ENCODE measurements around the gene FNDC8.

The FNDC8 gene

DNA sequence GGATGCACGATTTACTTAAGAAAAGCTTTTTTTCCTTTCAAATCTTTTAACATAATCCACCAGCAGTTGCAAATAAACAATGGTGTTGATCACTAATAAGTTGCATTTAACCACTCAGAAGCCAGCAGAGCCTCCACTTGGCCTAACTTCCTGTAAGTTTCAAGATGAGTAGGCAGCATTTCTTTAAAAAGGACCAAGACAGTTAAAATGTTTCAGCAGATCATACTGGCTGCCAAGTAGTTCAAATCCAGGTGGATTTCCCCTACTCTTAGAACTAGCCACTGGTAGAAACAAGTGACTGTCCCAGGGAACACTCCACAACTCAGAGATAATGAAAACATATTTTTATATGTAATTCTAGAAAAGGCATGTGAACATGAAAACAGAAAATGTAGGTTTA lies 40.9 kb upstream of the FNDC8 start:
- no peaks in the 10 kb centered on the region for H3F3A ChIP-seq (ENCODE audit: control insufficient read depth, insufficient read depth)
- H3K4me1 ChIP-seq (ENCODE audit: control insufficient read depth, low read length): peaks cover 32% of the 10 kb centered on the region
- H3K27ac ChIP-seq (ENCODE audit: low read depth, low read length): no peak overlapping the region
- no peak for TF ChIP-seq EZH2phosphoT487 (IDR thresholded peaks at IDR 0.05; ENCODE audit: borderline replicate concordance, low read length)
- TF ChIP-seq, protein P1, sequence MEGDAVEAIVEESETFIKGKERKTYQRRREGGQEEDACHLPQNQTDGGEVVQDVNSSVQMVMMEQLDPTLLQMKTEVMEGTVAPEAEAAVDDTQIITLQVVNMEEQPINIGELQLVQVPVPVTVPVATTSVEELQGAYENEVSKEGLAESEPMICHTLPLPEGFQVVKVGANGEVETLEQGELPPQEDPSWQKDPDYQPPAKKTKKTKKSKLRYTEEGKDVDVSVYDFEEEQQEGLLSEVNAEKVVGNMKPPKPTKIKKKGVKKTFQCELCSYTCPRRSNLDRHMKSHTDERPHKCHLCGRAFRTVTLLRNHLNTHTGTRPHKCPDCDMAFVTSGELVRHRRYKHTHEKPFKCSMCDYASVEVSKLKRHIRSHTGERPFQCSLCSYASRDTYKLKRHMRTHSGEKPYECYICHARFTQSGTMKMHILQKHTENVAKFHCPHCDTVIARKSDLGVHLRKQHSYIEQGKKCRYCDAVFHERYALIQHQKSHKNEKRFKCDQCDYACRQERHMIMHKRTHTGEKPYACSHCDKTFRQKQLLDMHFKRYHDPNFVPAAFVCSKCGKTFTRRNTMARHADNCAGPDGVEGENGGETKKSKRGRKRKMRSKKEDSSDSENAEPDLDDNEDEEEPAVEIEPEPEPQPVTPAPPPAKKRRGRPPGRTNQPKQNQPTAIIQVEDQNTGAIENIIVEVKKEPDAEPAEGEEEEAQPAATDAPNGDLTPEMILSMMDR (IDR thresholded peaks at IDR 0.05; ENCODE audit: low read depth, low read length, poor library complexity, severe bottlenecking): no peak
- H3K4me3 ChIP-seq (ENCODE audit: low read length): no peak overlapping the region
- H3K9me3 ChIP-seq (ENCODE audit: control insufficient read depth, insufficient read depth, low read length): no peaks in the 10 kb centered on the region
- H3K9me2 ChIP-seq (replicated peaks; ENCODE audit: control insufficient read depth, low read length): no peaks in the 10 kb centered on the region
- no peaks in the 10 kb centered on the region for H4K20me1 ChIP-seq (ENCODE audit: control insufficient read depth, insufficient read depth, low read depth, low read length)
- no peaks in the 10 kb centered on the region for H3K79me2 ChIP-seq (ENCODE audit: control insufficient read depth, low read length)
- peak overlapping the region; percentile 38 for H3K4me2 ChIP-seq (ENCODE audit: low read length)
- H3K27me3 ChIP-seq (ENCODE audit: control insufficient read depth, low read length): no peaks in the 10 kb centered on the region
- H3K36me3 ChIP-seq (ENCODE audit: control insufficient read depth, low read length): no peaks in the 10 kb centered on the region

DNA sequence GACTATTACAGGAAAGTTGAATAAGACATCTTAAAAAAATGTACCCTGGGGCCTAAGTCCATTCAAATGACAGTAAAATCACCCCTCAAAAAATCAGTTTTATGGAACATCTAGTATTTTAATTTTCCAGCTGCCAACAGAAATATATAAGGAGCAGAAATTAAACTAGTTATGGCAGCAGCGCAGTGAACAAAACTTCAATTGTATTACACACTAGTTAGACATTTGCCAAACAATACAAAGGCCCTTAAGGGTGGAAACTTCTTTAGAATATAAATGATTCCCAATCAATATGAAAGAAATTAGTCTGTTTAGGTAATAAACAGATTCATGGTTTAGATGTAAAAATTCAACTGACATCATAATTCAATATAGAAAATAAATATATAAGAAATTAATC lies 39.8 kb upstream of the FNDC8 start:
- H3K36me3 ChIP-seq (ENCODE audit: control insufficient read depth, low read length): no peaks in the 10 kb centered on the region
- no peak overlapping the region for H3K4me3 ChIP-seq (ENCODE audit: low read length)
- no peaks in the 10 kb centered on the region for H3K79me2 ChIP-seq (ENCODE audit: control insufficient read depth, low read length)
- H4K20me1 ChIP-seq (ENCODE audit: control insufficient read depth, insufficient read depth, low read depth, low read length): no peaks in the 10 kb centered on the region
- H3K4me2 ChIP-seq (ENCODE audit: low read length): no peak overlapping the region; the same call in 1 of the 2 replicates
- no peak overlapping the region for H3K27ac ChIP-seq (ENCODE audit: low read depth, low read length)
- peaks cover 32% of the 10 kb centered on the region for H3K4me1 ChIP-seq (ENCODE audit: control insufficient read depth, low read length)
- H3K9me2 ChIP-seq (replicated peaks; ENCODE audit: control insufficient read depth, low read length): no peaks in the 10 kb centered on the region
- TF ChIP-seq, protein P1 (IDR thresholded peaks at IDR 0.05; ENCODE audit: low read depth, low read length, poor library complexity, severe bottlenecking): no peak
- TF ChIP-seq EZH2phosphoT487 (IDR thresholded peaks at IDR 0.05; ENCODE audit: borderline replicate concordance, low read length): no peak
- no peaks in the 10 kb centered on the region for H3F3A ChIP-seq (ENCODE audit: control insufficient read depth, insufficient read depth)
- H3K9me3 ChIP-seq (ENCODE audit: control insufficient read depth, insufficient read depth, low read length): no peaks in the 10 kb centered on the region
- no peaks in the 10 kb centered on the region for H3K27me3 ChIP-seq (ENCODE audit: control insufficient read depth, low read length)

DNA sequence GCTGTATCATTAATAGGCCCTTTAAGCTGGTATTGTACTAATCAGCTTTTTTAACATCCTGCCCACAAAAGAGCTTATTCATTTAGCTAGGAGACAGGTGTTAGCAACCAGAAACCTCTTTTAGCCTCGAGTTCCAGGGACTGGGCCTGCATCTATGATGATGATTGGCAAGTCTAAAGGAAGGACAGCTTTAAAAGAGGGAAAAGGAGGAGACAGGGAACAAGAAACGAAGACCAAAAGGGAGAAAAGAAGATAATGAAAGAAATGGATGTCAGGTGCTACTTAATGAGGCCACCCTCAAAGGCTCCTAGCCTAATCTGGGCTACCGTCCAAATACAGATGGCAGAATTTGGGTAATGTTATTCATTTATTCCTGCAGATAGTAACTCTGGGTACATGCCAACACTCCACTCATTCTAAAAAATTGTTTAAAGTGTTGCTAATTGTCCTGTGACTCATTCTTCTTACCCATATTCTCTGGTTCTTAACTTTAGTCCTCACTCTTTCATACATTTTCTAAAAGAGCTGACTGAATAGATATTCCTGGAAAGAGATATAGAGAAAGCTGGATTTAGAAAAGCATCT lies 39.2 kb upstream of the FNDC8 start:
- H3K9me2 ChIP-seq (replicated peaks; ENCODE audit: control insufficient read depth, low read length): no peaks in the 10 kb centered on the region
- TF ChIP-seq EZH2phosphoT487 (IDR thresholded peaks at IDR 0.05; ENCODE audit: borderline replicate concordance, low read length): no peak
- H3K36me3 ChIP-seq (ENCODE audit: control insufficient read depth, low read length): no peaks in the 10 kb centered on the region
- no peak overlapping the region for H3K4me3 ChIP-seq (ENCODE audit: low read length)
- peak overlapping the region; percentile 38 for H3K4me2 ChIP-seq (ENCODE audit: low read length)
- no peaks in the 10 kb centered on the region for H3K9me3 ChIP-seq (ENCODE audit: control insufficient read depth, insufficient read depth, low read length)
- H3K79me2 ChIP-seq (ENCODE audit: control insufficient read depth, low read length): no peaks in the 10 kb centered on the region
- H3F3A ChIP-seq (ENCODE audit: control insufficient read depth, insufficient read depth): 0 out of 2 replicates have a peak, but pooled peaks cover 2% of the 10 kb centered on the region
- peaks cover 32% of the 10 kb centered on the region for H3K4me1 ChIP-seq (ENCODE audit: control insufficient read depth, low read length)
- no peaks in the 10 kb centered on the region for H3K27me3 ChIP-seq (ENCODE audit: control insufficient read depth, low read length)
- H4K20me1 ChIP-seq (ENCODE audit: control insufficient read depth, insufficient read depth, low read depth, low read length): no peaks in the 10 kb centered on the region
- H3K27ac ChIP-seq (ENCODE audit: low read depth, low read length): no peak overlapping the region

DNA sequence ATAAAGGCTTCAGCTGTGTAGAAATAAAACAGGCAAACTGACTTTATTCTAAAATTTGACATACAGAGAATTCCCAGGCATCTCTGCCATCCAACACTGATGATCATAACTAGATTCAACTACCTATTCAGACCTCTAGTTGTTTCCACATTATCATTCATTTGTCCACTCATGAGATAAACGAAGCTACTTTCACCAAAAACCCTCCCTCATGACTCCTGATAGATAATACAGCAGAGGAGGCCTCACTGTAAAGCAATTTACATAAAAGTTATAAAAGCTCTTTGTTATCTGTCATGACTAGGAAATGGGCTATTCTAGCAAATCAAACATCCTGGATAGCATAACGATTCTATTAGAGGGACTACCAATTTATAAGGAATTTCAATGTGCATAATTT lies 38.3 kb upstream of the FNDC8 start:
- H3K4me1 ChIP-seq (ENCODE audit: control insufficient read depth, low read length): peaks cover 38% of the 10 kb centered on the region
- H3K27ac ChIP-seq (ENCODE audit: low read depth, low read length): no peak overlapping the region
- H3K27me3 ChIP-seq (ENCODE audit: control insufficient read depth, low read length): no peaks in the 10 kb centered on the region
- peaks cover 10% of the 10 kb centered on the region; the same call in 1 of the 2 replicates for H3F3A ChIP-seq (ENCODE audit: control insufficient read depth, insufficient read depth)
- H3K36me3 ChIP-seq (ENCODE audit: control insufficient read depth, low read length): no peaks in the 10 kb centered on the region
- H3K9me3 ChIP-seq (ENCODE audit: control insufficient read depth, insufficient read depth, low read length): no peaks in the 10 kb centered on the region
- TF ChIP-seq EZH2phosphoT487 (IDR thresholded peaks at IDR 0.05; ENCODE audit: borderline replicate concordance, low read length): no peak
- TF ChIP-seq, protein P1 (IDR thresholded peaks at IDR 0.05; ENCODE audit: low read depth, low read length, poor library complexity, severe bottlenecking): no peak
- no peak overlapping the region for H3K4me3 ChIP-seq (ENCODE audit: low read length)
- H3K79me2 ChIP-seq (ENCODE audit: control insufficient read depth, low read length): no peaks in the 10 kb centered on the region
- H4K20me1 ChIP-seq (ENCODE audit: control insufficient read depth, insufficient read depth, low read depth, low read length): no peaks in the 10 kb centered on the region
- H3K9me2 ChIP-seq (replicated peaks; ENCODE audit: control insufficient read depth, low read length): no peaks in the 10 kb centered on the region
- H3K4me2 ChIP-seq (ENCODE audit: low read length): peak overlapping the region; percentile 38
